ENCODE measurements around the gene MINAR1.

The MINAR1 gene

DNA sequence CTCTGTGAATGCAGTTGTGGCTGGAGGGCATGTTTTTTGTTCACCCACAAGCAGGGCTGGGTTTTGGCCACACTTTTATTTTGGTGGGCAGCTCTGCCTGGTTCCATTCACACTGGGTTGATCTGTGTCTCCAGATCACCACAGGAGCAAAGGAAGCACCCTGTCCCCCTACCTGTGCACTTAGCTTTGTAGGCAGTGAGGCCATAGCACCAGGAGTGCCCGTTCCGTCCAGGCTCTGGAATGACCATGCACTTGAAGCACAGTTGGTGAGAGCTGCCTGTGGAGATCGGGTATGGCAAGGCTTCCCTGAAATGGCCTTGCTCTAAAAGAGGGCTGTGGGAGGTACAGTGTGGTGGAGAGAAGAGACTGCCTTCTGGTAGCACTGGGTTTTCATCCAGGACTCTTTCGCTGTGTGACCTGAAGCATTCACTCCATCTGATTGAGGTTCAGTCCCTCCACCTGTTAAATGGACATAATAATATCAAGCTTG, 31.7 kb downstream of the MINAR1 start:
- no peak for DNase-seq (ENCODE audit: low read depth in 3 of 3)

DNA sequence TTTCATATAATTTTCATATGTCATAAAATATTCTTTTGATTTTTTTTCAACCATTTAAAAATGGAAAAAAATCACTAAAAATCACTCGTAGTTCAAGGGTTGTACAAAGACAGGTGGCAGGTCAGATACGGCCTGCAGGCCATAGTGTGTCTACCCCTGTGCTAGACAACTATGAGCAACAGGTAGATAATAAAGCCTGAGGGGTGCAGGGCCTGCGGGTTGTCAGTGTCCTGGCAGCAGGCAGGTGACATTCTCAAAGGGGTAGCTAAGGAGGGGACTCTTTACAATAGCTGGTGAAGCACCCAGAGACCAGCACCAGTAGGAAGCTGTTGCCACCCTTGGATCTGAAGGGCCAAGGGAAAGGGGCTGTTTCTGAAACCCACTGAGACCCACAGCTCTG, 34.4 kb downstream of the MINAR1 start:
- no peak for DNase-seq (ENCODE audit: low read depth in 3 of 3)

GRCh38 chr15:79467865-79468586, 35.9 kb downstream of the MINAR1 start:
- DNase-seq (ENCODE audit: low read depth in 3 of 3), result no peak

DNA sequence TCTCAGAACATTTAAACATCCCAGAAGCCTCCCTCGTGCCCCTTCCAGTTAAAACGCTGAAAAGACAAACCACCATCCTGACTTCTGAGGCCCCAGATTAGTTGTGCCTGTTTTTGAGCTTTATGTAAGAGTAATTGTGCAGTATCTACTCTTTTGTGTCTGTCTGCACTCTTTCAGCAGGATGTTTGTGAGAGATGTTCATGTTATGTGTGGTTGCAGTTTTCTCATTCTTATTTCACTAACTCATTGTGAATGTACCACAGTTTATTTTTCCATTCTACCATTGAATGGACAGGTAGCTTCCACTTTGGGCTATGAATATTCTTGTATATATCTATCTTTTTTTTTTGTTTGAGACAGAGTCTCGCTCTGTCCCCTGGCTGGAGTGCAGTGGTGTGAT, 40.3 kb downstream of the MINAR1 start:
- DNase-seq (ENCODE audit: low read depth in 3 of 3), result no peak

DNA sequence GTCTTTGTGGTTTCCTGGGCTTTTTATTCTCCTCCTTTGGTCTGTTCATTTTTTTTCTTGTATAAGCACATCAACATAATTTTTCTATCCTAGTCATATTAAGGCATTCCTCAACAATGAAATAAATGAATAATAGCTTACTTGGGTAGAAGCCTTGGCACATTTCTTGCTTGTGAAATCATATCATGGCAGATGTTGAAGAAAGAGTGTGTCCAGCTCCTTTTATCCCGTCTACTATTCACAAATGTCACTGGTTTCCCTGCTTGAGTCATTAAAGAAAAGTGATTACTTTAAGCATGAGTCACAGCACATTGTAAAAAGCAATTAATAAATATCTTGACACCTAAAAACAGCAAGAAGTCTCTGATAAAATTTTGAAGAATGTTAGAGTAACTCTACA, 42.1 kb downstream of the MINAR1 start:
- no peak for DNase-seq (ENCODE audit: low read depth in 3 of 3)

DNA sequence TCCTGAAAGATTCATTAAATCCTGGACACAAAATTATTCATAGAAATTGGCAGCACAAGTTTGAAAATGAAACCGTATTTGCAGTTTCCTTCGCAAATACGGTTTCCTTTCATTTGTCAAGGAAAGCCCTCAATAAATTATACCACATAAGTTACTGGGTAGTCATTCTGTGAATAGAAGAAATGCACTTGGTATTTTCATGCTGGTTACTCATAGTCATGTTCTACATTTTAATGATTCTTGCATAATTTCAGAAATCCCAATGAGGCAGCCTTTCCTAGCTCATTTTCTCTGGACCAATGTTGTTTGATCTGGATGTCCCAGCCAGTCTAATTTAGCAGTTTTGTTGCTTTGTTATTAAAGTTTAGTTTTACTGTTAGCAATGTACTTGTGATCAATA, 43.2 kb downstream of the MINAR1 start:
- DNase-seq (ENCODE audit: low read depth in 3 of 3), result no peak

GRCh38 chr15:79478108-79478507, 46.0 kb downstream of the MINAR1 start:
- no peak for DNase-seq (ENCODE audit: low read depth in 3 of 3)

DNA sequence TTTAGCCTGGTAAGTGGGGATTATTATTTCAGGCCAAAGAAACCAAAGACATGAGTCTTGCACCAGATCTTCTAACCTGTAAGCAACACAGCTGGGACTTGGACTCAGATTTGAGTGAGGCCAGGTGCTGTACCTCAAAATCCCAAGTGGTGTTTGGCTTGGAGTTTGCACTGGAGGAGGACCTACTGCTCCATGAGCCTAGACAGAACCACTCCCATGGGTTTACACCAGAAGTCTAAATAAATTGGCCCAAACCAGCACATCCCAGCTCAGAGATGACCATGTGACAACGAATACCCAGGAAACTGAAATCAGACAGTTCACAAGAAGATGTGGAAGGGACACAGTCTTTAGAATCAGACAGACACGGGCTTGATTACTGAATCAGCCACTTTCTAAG, 47.5 kb downstream of the MINAR1 start:
- DNase-seq (ENCODE audit: low read depth in 3 of 3), result no peak

DNA sequence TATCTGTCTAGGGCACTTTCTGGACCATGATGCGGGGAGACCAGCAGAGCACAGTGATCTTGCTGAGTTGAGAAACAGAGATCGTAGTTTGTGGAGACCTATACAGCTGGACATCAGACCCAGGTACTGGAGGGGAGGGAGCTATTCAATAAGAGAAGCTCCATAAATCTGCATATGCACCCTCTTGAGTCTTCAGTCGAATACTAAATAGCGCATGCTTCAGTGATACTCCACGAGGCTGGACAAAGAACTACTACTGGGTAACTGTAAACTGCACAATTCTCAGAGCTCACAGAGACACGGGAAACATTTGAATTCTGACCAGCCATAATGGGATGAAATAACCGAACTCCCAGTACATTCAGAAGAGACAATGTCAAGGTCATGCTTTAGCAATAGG, 49.7 kb downstream of the MINAR1 start:
- no peak for DNase-seq (ENCODE audit: low read depth in 3 of 3)
